AML-193 (cell line): ENCODE data around the gene ZNF425.
"Not testable (repeated sequence)": the region's sequence is repeated elsewhere in the genome, so short reads cannot be mapped to it uniquely, and the experiment has no call there.

ENCODE experiments used
- DNase-seq, 2 experiments: peaks; one replicate each; lab custom pipeline; 2025; lab: John Stamatoyannopoulos, UW

Gene ZNF425, protein sequence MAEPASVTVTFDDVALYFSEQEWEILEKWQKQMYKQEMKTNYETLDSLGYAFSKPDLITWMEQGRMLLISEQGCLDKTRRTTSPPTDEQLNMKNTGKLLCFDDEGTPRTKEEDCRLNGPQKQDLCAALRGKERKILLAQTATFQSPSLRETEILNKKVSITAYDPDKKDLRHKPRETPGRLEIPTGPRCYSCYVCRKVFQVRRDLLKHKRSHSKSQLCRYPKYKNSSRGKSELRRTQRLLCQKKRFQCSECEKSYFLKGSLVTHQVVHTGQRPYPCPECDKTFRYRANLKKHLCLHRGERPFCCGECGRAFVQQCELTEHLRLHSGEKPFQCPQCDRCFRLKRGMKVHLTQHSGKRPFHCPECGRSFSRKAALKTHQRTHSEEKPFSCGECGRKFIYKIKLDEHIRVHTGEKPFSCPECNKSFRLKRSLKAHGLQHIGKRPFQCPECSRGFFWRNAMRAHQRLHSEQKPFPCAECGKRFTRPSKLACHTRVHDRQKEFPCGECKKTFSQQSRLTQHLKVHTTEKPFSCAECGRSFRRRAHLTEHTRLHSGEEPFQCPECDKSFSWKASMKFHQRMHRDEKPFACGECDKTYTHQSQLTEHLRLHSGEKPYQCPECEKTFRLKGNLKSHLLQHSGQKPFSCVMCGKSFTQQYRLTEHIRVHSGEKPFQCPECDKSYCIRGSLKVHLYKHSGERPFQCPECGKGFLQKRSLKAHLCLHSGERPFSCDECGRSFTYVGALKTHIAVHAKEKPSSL

DNA sequence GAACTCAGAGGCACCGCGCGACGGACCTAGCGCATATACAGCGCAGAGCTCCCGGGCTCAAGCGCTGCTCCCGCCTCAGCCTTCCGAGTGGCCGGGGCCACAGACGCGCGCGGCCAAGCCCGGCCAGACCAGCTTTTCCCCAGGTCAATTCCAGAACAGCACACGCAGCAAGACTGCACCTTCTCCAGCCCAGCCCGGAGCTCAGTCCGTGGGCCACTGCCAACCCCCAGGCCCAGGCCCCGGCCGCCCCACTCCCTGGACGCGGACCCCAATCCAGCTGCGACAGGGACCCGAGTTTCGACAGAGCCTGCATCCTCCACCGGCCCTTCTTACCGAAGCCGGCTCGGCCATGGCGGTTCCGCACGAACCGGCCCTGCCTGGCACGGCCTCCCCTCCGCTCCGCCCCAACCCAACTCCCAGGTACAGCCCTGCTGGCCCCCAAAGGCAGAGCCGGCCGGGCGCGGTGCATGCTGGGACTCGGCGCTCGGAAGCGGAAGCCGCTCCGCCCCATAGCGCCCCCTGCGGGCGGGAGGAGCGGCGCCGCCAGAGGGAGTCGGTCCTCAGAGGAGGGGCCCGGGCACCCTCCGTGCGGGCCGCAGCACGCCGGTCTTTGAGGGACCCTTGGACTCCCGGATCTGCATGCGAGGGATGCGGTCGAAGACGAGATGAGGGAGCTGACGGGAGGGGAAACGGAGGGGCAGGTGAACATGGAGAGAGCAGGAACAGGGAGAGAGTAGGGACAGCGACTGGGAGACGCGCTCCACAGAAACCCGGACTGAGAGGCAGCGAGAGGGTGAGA is at the start of gene ZNF425:
Gene ZNF425 (minus strand): TSS at position 462 of the 799 bp plus-strand sequence. CDS start 111 bp downstream, at position 351.
- peak; percentile 66 to 69 for DNase-seq

DNA sequence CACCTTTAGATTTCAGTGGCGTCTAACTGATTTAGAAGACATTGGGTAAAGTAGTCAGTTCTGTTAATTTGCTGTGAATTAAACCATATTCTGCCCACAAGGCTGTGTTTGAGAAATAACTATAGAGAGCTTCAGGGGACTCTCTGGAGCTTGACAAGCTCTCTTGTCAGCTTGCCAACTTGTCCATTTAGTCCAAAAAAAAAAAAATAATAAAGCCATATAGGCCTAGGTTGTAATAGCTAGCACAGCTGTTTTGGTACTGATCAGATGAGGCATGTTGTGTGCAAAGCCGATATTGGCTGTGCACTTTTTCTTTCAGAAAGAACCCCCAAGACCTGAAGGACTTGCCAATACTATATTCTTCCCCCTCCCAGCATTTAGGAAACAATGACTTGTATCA is 49.0 kb upstream of the ZNF425 start:
- no peak for DNase-seq

DNA sequence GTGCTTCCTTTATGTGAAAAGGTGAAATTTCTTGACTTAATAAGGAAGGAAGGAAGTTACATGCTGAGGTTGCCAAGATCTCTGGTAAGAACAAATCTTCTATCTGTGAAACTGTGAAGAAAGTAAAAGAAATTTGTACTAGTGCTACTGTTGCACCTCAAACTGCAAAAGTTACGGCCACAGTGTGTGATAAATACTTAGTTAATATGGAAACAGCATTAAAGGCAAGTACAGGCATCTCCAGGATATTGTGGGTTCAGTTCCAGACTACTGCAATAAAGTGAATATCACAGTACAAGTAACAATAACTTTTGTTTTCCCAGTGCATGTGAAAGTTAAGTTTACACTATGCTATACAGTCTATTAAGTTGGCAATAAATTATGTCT is 46.4 kb upstream of the ZNF425 start:
- DNase-seq: no peak

DNA sequence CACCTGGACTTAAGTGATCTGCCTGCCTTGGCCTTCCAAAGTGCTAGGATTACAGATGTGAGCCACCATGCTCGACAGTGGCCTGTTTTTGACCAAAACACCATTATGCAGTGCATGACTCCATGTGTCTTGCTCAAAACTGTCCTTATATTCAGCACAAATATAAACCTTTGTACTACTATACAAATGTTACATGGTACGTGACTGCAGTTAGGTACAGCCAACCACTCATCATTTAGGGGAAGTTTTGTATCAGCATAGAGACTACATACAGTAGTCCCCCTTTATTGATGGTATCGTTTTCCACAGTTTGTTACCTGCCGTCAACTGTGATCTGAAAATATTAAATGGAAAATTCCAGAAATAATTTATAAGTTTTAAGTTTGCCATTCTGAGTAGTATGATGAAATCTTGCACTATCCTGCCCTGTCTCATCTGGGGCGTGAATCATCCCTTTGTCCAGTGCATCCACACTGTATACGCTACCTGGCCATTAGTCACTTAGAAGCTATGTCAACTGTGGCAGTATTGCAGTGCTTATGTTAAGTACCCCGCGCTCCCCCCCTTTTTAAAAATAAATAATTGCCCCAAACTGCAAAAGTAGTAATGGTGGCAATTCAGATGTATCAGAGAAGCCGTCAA is 45.9 kb upstream of the ZNF425 start:
- no peak for DNase-seq

DNA sequence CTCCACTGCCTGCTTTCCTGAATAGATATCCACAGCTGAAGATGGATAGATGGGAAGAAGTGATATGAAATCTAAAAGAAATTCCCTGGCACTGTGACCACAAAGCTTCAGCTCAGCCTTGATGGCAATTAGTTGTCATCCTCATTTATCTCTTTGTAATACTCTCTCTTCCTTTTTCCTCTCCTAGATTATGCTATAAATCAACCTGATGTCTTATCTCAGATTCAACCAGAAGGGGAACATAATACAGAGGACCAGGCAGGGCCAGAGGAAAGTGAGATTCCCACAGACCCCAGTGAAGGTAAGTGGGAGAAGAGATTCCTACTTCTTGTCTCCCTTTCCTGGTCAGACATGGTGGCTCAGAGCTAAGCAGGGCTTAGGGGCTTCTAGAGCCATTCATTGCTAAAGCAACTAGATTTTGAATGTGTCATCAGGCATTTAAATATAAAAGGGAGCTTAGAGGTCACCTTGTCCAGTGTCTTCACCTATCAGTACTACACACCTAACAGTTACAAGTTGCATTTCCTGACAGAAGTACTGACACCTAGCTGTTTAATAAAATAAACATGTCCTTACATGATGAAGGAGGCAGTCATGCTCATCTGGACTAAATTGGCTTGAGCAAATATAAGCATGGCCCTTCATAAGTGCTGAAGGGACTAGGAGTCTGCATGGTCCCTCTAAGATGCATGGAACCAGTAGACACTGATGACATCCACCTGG is 40.7 kb upstream of the ZNF425 start:
- no peak for DNase-seq

DNA sequence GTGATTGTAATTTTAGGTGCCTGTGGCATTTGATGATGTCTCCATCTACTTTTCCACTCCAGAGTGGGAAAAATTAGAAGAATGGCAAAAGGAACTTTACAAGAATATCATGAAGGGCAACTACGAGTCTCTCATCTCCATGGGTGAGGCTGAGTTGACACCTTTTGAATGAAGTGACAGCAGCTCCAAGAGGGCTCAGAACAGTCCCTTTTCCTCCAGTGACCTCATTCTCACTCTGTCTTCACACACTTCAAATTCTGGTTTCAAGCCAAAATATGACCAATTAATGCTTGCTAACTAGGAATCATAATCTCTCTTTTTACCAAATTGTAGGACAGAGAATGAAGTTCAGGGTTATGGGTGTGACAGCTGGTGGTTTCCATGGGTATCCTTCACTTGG is 40.0 kb upstream of the ZNF425 start:
- no peak for DNase-seq

DNA sequence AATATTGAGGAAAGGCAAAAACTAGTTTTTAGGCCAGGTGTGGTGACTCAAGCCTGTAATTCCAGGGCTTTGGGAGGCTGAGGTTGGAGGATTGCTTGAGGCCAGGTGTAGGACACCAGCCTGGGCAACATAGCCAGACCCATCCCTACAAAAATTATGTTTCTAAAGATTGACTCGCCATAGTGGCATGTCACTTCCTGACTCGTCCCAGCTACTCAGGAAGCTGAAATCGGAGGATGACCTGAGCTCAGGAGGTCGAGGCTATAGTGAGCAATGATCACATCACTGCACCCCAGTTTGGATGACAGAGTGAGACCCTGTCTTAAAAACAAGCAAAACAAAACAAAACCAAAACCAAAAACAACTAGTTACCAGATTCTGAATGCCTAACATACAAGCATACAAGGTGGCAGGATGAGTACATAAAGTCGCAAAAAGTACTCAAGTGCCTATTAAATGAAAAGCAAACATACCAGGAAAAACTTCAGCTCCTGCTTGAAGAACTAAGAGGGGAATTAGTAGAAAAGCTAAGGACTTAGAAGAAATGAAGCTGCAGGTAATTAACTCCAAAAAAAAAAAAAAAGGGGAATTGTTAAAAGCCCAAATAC is 35.2 kb upstream of the ZNF425 start:
- no peak for DNase-seq

DNA sequence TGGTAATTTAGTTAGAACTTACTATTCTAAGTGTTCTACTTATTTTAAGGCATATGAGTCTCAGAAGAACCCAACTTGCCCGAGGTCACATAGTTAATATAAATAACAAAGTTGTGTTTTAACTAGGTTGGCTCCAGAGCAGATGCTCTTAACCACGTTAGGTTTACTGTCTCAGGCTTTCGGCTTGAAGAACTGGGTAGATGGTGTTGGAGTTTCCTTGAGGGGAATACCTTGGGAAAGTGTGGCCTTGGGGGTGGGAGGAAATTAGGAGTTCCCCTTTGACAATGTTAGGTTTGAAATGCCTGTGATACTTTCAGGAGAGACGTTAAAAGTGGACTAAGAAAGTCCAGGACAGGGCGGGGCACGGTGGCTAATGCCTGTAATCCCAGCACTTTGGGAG is 30.8 kb upstream of the ZNF425 start:
- no peak for DNase-seq

DNA sequence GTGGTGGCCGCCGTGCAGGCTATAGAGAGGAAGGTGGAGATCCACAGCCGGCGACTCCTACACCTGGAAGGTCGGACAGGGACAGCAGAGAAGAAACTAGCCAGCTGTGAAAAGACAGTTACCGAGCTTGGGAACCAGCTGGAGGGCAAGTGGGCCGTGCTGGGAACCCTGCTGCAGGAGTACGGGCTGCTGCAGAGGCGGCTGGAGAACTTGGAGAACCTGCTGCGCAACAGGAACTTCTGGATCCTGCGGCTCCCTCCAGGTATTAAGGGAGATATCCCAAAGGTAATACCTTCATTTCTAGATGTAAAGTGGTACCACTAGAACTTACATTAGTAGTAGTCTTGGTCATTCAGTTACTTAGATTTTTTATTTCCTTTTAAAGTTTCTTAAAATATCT is 27.9 kb upstream of the ZNF425 start:
- no peak for DNase-seq

DNA sequence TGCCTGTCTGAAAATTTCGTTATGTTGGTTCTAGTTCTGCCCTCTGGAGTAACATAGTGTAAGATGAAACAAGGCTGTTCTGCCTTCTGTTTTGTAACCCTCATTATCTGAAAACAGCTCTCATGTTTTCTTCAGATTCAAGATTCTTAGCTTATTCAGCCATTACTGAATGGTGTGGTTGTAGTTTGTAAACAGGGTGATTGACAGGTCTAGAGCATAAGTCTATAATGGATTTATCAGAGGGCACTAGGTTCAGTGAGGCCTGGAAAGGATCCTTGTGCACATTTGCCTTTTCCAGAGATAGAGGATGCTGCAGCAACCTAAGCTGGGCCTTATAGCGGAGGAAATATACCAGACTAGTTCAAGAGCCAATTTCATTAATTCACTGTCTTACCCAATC is 27.2 kb upstream of the ZNF425 start:
- no peak for DNase-seq

DNA sequence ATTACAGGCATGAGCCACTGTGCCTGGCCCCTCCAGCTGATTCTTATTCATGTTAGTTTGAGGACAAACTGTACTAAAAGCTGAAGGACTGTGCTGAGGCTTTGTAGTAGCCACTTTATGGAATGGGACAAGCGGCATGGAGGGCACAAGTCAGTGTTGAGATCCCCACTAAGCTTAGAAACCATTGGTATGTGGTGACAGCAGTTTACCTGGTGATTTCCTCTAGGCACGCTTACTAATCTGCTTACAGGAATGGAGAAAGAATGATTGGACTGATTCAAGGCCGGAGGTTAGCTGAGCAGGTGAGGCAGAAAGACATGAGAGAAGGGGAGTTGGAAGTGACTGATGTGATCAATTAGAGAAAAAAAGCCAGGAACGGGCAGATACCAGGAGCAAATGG is 24.9 kb upstream of the ZNF425 start:
- DNase-seq: no peak

DNA sequence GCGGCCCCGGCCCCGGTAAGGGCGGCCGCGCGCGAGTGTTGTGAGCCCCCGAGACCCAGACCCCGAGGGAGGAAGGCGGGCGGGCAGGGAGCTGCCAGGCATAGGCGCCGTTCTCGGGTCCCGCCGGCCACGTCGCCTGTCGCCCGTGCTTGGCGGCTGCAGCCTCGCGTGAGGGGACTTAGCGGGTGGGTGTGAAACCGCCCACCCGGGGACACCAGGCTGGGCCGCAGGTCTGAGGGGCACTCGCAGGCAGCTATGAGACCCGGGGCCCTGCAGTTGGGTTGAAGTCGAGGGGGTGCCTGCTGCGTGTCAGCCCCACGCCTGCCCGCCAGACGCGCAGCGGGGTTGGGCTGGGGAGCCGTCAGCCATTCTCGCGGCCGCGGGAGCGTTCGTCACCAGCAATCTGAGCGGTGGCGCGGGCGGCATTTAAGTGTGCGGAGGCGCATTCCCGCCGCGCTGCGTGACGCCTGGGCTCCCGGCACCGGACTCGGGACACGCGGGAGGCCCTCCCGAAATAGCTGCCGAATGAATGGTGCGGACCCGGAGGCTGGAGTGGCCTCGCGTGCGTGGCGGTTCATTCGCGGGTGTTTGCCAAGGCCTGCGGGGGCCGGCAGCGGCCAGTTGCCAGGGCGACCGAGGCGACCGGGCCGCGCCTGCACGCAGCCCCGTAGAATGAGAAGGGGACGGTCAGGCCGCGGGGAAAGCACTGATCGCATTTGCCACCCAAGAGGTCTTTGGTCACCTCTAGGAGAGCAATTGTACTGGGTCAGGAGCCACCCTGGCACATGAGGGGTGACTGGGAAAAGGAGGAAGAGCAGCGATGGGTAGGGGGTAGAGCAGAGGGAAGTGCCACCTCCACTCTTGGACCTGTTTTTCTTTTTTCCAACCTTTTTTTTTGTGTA is 21.9 kb upstream of the ZNF425 start:
- no peak for DNase-seq

DNA sequence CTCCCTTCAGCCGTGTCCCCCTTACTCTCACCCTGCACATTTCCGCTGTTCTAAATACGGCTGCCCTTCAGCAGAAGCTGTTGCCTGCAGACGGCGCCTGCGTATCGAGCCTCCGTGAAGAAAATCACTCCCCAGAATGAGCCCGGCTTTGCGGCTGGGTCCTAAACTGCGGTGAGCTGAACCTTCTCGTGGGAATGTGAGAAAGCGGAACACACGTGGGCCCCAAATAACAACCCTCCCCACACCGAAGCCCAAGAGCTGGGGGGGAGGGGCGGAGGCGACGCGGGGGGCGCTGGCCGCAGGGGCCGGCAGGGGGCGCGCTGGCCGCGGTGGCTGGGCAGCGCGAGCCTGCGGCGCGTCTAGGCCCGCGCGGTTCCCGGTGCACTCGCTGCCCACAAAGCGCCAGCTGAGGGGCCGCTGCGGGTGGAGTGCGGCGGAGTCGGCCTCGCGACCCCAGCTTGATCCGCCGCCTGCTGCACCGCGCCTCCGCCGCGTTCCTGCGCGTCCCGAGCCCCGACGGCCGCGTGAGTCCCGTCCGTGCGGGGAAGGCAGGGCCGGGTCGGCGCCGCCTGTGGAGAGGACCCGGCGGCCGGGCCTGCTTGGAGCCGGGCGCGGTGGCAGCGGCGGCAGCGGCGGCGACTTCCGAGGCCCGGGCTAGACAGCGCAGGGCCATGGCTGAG is 21.1 kb upstream of the ZNF425 start, which contains the start of gene ZNF398:
Gene ZNF398 (plus strand): TSS at position 382 of the 680 bp plus-strand sequence. CDS start 290 bp downstream, at position 672.
- peak; percentile 57 to 60 for DNase-seq

DNA sequence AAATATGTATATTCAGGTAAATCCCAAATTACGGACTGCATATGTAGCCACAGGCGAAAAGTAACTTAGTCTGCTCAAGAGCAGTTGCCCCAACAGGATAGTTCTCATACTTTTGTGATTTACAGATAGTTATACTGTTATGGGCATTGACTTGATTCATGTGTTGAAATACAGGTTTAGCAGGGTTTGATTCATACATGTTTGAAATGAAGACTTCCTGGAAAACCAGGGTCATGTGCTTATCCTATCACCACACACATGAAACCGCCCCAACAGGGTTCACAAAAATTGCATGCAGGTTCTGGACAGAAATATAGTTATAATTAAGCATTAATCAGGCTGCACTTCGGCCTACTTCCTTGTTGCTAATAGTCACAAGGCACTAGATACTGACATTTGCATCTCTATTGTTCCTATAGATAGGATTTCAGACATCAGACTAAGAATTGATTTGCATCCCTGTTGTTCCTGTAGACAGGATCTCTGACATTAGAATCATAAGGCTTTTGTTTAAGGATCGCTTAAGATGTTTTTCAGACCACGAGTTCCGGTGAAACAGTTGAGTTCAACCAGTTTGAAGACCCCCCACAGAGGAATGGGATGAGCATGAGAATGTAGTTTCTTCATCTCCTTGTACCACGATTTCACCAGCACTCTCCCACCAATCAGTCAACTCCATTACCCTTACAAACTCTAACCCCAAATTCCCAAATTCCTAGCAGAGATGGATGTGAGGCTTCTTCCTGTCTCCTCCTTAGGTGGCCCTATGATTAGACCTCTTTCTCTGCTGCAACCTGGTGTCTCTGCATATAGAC is 19.1 kb upstream of the ZNF425 start:
- no peak for DNase-seq

DNA sequence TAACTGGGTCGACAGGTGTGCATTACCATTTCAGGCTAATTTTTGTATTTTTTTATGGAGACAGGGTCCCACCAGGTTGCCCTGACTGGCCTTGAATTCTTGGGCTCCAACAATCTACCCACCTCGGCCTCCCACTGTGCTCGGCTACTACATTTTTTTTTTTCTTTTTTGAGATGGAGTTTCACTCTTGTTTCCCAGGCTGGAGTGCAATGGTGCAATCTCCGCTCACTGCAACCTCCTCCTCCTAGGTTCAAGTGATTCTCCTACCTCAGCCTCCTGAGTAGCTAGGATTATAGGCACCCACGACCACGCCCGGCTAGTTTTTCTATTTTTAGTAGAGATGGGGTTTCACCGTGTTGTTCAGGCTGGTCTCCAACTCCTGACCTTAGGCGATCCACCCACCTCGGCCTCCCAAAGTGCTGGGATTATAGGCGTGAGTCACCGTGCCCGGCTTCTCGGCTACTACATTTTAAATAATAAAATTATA is 18.4 kb upstream of the ZNF425 start:
- DNase-seq: not testable (repeated sequence)

DNA sequence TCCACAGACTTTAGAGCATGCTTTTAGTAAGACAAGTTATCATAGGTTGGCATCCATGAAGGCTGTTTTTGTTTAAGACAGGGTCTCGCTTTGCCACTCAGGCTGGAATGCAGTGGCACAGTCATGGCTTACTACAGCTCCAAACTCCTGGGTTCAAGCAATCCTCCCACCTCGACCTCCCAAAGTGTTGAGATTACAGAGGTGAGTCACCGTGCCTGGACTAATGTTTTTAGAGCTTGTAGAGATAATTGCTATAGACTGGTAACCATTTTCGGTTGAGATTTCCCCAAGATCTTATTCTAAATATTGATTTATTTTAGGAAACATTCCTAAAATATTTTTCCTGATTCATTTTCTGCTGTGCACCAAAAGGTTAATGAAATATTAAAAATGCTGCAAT is 15.8 kb upstream of the ZNF425 start:
- DNase-seq: no peak

DNA sequence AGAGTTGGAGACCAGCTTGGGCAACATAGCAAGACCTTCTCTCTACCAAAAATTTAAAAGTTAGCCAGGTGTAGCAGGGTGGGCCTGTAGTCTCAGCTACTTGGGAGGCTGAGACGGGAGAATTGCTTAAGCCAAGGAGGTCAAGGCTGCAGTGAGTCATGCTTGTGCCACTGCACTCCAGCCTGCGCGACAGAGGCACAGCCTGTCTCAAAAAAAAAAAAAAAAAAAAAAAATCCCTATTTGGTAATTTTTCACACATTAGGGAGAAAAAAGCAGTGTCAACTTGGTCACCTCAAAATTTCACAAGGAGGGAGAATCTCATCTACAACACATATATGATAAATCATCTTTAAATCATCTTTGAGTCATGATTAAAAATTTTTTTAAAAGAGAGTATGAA is 14.7 kb upstream of the ZNF425 start:
- DNase-seq: peak in 1 of 2 experiments; percentile 21

DNA sequence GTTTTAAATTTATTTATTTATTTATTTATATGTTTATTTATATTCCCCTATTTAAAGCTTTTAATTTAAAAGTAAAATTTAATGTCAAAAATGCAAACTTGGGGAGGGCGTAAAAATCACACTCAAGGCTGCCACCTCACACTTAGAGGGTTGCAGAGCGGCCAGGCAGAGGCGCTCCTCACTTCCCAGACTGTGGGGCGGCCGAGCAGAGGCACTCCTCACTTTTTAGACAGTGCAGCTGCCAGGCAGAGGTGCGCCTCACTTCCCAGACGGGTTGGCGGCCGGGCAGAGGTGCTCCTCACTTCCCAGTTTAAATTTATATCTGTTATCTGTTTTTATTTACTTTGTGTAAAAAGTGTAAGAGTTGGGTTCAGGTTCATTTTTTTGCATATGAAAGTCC is 10.0 kb upstream of the ZNF425 start:
- DNase-seq: no peak
